Activated CD4-positive, alpha-beta T cell treated with anti-CD3 and anti-CD28 coated beads, Interleukin-2, amount 50 U/mL, for 48 hours (primary cell): ENCODE measurements around the gene XIAP.
"Not testable (repeated sequence)": the region's sequence is repeated elsewhere in the genome, so short reads cannot be mapped to it uniquely, and the experiment has no call there.

ENCODE experiments used
- DNase-seq, 2 experiments: peaks; one replicate each; pipeline ENCODE4 v3.0.0-alpha.2; 2020

The XIAP gene

DNA sequence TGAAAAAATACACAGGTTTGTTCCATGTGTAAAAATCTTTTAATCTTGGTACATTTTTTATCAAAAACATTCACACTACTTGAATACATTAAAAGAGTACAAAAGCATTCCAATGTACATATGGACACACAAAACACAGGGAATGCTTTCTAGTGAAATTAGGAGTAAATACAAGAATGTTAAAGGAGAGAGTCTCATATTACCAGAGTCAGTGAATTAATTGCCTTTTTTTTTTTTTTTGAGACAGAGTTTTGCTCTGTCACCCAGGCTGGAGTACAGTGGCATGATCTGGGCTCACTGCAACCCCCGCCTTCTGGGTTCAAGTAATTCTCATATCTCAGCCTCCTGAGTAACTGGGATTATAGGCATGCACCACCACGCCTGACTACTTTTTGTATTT, 17.0 kb downstream of the XIAP start:
- no peak for DNase-seq

DNA sequence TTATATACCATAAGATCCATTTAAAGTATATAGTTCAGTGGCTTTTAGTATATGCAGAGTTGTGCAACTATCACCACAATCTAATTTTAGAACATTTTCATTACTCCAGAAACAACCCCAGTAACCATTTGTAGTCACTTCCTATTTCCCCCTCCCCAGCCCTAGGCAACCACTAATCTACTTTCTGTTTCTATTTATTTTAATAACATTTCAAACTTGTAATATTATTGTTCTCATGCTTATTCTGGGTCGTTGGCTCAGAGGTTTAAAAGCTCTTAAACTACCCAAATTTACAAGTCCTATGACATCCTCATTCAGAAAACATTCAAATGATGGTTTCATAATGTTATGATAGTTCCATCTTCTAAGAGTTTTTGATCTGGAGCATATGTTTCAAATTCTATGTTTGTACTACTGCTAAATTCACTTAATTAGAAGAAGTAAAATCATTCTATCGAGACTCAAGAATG, 18.4 kb downstream of the XIAP start:
- DNase-seq: no peak

DNA sequence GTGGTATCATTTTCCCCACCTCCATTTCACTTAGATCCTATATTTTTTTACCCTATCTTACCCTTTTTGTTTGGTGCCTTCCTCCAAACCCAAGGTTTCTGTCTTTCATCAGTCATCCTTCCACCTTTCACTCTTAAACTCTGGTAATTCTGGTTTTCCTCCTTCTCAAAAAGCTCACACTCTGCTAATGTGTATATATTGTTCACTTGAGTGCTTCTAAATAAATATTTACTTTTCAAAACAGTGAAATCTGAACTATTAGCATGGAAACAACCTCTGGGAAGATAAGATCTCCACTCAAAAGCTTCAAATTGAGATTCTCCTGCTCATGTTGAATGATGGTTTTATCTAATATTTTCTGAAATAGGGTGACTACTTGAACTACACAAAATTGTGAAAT, 21.5 kb downstream of the XIAP start:
- no peak for DNase-seq

DNA sequence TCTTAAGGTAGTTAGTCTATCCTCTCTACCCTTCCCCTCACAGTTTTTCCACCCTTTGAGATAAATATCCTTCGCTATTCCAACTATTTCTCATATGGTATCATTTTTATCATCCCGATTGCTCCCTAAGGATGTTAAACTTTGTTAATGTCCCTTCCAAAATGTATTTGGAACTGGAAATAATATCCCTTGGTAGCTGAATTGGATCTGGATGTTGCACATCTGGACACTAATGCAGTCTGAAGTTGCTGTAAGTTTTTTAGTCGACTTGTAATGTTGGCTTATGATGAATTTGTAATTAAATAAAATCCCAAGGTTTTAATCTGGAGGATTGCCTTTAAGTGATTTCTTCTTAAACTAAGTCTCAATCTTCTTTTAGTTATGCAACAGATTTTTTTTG, 22.5 kb downstream of the XIAP start:
- DNase-seq: no peak

DNA sequence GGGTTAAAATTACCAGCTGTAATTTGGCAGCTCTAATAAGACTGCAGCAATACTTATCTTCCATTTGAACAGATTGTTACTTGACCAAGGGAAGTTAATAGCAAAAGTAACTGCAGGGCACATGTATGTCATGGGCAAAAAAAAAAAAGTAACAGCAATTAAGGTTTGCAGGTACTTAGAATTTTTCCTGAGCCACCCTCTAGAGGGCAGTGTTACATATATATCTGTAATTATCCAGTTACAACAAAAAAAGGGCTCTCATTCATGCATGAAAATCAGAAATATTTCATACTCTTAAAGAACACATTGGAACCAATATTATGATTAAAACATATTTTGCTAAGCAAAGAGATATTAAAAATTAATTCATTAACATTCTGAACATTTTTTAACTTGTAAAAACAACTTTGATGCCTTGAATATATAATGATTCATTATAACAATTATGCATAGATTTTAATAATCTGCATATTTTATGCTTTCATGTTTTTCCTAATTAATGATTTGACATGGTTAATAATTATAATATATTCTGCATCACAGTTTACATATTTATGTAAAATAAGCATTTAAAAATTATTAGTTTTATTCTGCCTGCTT, 25.1 kb downstream of the XIAP start:
- no peak for DNase-seq

DNA sequence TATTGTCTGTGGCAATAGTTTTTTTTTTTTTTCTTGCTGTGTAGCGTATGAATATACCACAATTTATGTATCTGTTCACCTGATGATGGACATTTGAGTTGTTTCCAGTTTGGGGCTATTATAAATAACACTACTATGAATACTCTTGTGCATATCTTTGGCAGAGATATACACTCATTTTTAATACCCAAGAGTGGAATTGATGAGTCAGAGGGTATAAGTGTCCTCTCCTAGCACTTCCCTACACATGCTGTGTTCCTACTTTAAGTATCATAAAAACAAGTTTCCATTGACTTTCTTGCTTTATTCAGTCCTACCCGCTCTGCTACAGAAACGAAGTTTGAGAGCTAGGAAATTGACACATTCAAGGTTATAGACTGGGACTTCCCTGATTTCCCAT, 39.8 kb downstream of the XIAP start:
- no peak for DNase-seq

DNA sequence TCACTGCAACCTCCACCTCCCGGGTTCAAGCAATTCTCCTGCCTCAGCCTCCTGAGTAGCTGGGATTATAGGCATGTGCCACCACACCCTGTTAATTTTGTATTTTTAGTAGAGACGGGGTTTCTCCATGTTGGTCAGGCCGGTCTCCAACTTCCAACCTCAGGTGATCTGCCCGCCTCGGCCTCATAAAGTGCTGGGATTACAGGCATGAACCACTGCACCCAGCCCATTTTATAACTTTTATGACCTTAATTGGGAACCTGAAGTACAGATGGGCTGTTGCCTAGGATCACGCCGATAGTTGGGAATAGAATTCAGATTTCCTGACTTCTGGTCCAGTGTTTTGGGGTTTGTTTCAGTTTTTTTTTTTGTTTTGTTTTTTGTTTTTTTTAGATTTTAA, 43.4 kb downstream of the XIAP start:
- not testable (repeated sequence) for DNase-seq

DNA sequence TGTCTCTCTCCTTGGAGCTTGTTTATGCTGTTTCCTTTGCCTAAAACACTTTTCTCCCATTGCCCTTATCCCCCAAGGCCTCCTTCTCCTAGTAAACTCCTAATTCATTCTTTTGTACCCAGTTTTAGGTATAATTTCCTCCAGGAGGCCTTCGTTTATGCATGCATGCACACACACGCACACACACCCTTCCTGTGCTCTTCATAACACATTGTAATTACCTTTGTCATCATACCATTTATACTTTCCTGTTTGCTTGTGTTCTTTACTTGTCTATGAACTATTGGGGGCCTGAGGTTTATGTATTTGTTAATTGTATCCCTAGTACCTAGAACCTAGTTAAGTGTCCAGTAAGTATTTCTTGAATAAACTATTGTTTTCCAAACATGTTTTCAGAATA, 45.5 kb downstream of the XIAP start:
- no peak for DNase-seq

- no peak for DNase-seq
Observed at GRCh38 chrX:123906557-123907316, 46.9 kb downstream of the XIAP start.

DNA sequence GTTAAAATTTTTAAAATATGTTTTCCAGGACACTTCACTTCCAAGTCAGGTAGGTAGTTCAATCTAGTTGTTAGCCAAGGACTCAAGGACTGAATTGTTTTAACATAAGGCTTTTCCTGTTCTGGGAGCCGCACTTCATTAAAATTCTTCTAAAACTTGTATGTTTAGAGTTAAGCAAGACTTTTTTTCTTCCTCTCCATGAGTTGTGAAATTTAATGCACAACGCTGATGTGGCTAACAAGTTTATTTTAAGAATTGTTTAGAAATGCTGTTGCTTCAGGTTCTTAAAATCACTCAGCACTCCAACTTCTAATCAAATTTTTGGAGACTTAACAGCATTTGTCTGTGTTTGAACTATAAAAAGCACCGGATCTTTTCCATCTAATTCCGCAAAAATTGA, 49.7 kb downstream of the XIAP start:
- DNase-seq: no peak

DNA sequence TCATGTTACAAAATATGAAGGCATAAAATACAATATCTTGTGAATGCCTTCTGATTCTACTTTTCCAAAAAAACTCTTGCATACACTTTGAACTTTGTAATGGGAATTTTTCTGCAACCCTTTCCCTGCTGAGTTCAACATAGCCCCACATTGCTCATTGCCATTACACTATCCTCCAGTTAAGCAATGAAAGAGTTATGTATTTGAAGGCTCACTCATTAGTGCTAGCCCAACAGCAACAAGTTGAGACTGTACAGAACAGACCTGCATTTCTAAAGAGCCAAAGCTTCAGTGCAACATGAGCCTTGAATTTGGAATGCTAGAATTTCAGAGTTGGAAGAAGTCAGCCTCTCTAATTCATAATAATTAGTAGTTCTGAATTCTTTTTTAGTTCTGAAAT, 57.2 kb downstream of the XIAP start:
- DNase-seq: no peak

GRCh38 chrX:123918106-123918721, 58.4 kb downstream of the XIAP start:
- no peak for DNase-seq

DNA sequence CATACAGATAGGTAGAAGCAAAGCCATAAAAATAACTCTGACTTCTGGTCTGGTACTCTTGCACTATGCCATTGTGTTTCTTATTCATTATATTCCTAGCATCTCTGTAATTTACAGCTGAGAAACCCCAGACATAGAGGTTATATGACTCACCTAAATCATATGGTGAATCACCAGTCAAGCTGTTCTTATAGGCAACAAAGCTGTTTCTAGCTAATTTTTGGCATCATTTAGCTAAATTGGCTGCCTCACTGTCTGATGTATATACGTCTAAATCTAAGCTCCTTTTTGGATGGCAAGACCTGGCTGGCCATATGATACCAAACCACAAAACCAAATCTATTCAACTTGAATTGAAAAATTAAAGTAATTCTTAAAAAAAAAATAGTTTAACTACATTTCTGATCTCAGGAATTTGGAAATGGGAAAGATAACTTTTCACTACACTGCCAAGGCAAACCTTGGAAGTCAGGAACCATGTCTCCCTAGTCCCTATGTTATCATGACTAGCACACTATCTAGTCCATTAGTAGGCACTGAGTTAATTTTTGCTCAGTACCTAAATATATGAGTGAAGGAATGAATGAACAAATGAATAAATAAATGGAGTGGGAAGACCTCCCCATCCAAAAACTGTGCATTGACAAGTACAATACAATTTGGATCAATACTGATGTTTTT, 60.4 kb downstream of the XIAP start:
- DNase-seq: no peak

- no peak for DNase-seq
Observed at GRCh38 chrX:123923211-123923610, 63.4 kb downstream of the XIAP start.

DNA sequence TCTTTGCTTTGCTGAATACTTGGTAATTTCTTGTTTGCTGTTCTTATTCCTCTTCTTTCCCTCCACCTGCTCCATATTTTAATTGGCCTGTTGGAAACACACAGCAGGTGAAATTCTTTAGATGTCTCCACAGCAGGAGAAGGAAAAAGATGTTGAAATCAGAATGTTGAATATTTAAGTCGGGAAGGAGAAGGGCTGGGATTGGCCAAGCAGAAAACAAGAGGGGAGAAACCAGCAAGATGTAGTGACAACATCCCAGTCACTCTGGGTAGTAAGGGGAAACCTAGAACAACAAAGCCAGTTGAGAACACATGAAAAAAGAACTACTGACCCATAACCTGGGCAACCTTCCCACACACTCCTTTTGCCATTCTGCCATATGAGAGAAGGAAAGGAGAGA, 64.3 kb downstream of the XIAP start:
- no peak for DNase-seq

- no peak for DNase-seq
Observed at GRCh38 chrX:123927845-123928244, 68.0 kb downstream of the XIAP start.

DNA sequence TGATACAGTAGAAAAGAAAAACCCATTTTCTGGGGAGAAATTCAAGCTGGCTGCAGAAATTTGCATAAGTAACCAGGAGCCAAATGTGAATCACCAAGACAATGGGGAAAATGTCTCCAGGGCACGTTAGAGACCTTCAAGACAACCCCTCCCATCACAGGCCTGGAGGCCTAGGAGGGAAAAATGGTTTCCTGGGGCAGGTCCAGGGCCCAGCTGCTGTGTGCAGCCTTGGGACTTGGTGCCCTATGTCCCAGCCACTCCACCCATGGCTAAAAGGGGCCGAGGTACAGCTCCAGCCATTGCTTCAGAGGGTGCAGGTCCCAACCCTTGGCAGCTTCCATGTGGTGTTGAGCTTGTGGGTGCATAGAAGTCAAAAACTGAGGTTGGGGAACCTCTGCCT, 72.2 kb downstream of the XIAP start:
- not testable (repeated sequence) for DNase-seq

- DNase-seq: no peak
Observed at GRCh38 chrX:123943074-123943473, 83.2 kb downstream of the XIAP start.

GRCh38 chrX:123943488-123943887, 83.6 kb downstream of the XIAP start:
- DNase-seq: no peak

GRCh38 chrX:123949846-123950245, 90.0 kb downstream of the XIAP start:
- DNase-seq: no peak

GRCh38 chrX:123959281-123960063, 99.6 kb downstream of the XIAP start:
- DNase-seq: peak; percentile 8 to 28

DNA sequence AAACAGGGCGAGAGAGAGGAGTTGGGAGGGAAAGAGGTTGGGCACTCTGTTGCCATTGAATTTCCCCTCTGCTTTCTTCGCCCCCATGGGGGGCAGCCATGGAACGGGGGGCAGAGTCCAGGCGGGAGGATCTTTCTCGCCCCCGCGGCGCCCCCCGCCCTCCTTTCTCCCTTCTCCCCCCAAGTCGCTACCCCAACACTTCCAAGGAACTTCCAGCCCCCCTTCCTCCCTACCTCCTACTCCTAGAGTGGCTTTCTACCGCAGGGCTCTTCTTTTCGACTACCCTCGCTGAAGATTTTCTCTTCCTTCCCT, 101.1 kb downstream of the XIAP start:
- no peak for DNase-seq
